Epithelial cell of prostate (primary cell): ENCODE measurements around the gene CASP2.
"Not testable (repeated sequence)": the region's sequence is repeated elsewhere in the genome, so short reads cannot be mapped to it uniquely, and the experiment has no call there.

Experiments used
- DNase-seq: peaks from one replicate; pipeline ENCODE4 v3.0.0-alpha.2; 2011; ENCODE audit warnings: low read depth, low spot score
- H3K27ac ChIP-seq: fragments of 450-650 bp; 2 replicates; pipeline ENCODE4 v1.5.1; 2017; ENCODE audit warnings: mild to moderate bottlenecking

Gene CASP2

GRCh38 chr7:143289888-143290287 lies 1.7 kb downstream of the CASP2 start:
- not testable (repeated sequence) for DNase-seq, H3K27ac ChIP-seq

- no peak for DNase-seq
- H3K27ac ChIP-seq = no peak overlapping the region
Measured at GRCh38 chr7:143290293-143290692, 2.1 kb downstream of the CASP2 start.

GRCh38 chr7:143292876-143293275 lies 4.7 kb downstream of the CASP2 start:
- no peak for DNase-seq
- H3K27ac ChIP-seq = no peak overlapping the region

GRCh38 chr7:143295870-143296269 lies 7.7 kb downstream of the CASP2 start:
- no peak for DNase-seq
- no peak overlapping the region for H3K27ac ChIP-seq

- no peak overlapping the region for H3K27ac ChIP-seq
- DNase-seq = no peak
Measured at GRCh38 chr7:143296686-143297085, 8.5 kb downstream of the CASP2 start.

GRCh38 chr7:143299346-143299745 lies 11.2 kb downstream of the CASP2 start:
- peak overlapping the region; percentile 3 for H3K27ac ChIP-seq
- DNase-seq = no peak

- no peak for DNase-seq
Measured at GRCh38 chr7:143299840-143300239, 11.7 kb downstream of the CASP2 start.

GRCh38 chr7:143300959-143301935 lies 13.1 kb downstream of the CASP2 start:
- DNase-seq = no peak
- H3K27ac ChIP-seq = no peak overlapping the region

More at GRCh38 chr7:143299840-143300239, 11.7 kb downstream of the CASP2 start:
- peak overlapping the region; percentile 3 for H3K27ac ChIP-seq

- DNase-seq = no peak
Measured at GRCh38 chr7:143303733-143304132, 15.6 kb downstream of the CASP2 start.

GRCh38 chr7:143304938-143305337 lies 16.8 kb downstream of the CASP2 start:
- no peak for DNase-seq
- H3K27ac ChIP-seq = no peak overlapping the region

More at GRCh38 chr7:143303733-143304132, 15.6 kb downstream of the CASP2 start:
- peak overlapping the region; percentile 15 for H3K27ac ChIP-seq

GRCh38 chr7:143305423-143306070 lies 17.4 kb downstream of the CASP2 start:
- no peak for DNase-seq
- no peak overlapping the region for H3K27ac ChIP-seq

- DNase-seq = no peak
- no peak overlapping the region for H3K27ac ChIP-seq
Measured at GRCh38 chr7:143308632-143309031, 20.5 kb downstream of the CASP2 start.

GRCh38 chr7:143314127-143314526 lies 26.0 kb downstream of the CASP2 start:
- no peak overlapping the region for H3K27ac ChIP-seq
- no peak for DNase-seq

- DNase-seq = no peak
- no peak within 1 kb of the TSS for H3K27ac ChIP-seq
Measured at GRCh38 chr7:143315776-143316175, 27.6 kb downstream of the CASP2 start, which contains the start of gene CLCN1. Gene CLCN1, plus strand, starts transcription at chr7:143316111. Its CDS starts 102 bp downstream, at chr7:143316213.

- no peak overlapping the region for H3K27ac ChIP-seq
- DNase-seq = no peak
Measured at GRCh38 chr7:143316492-143316891, 28.3 kb downstream of the CASP2 start.

- peak overlapping the region; percentile 76 for H3K27ac ChIP-seq
Measured at GRCh38 chr7:143318661-143319060, 30.5 kb downstream of the CASP2 start.

GRCh38 chr7:143320620-143321019 lies 32.5 kb downstream of the CASP2 start:
- no peak for DNase-seq
- H3K27ac ChIP-seq = no peak overlapping the region

More at GRCh38 chr7:143318661-143319060, 30.5 kb downstream of the CASP2 start:
- peak; percentile 81 for DNase-seq

GRCh38 chr7:143321242-143321641 lies 33.1 kb downstream of the CASP2 start:
- DNase-seq = no peak
- no peak overlapping the region for H3K27ac ChIP-seq

- no peak overlapping the region for H3K27ac ChIP-seq
- no peak for DNase-seq
Measured at GRCh38 chr7:143321734-143322133, 33.6 kb downstream of the CASP2 start.

- no peak for DNase-seq
- no peak overlapping the region for H3K27ac ChIP-seq
Measured at GRCh38 chr7:143322760-143323633, 34.8 kb downstream of the CASP2 start.
